HEK293 (cell line): Measurements from ENCODE around the gene UBE2G2.

Experiments
- CTCF ChIA-PET: fragments of 350-600 bp; formaldehyde crosslinking; extraction: SDS; loops from one replicate; lab custom pipeline; 2021; ENCODE audit warnings: antibody characterized with exemption; lab: Yijun Ruan, JAX
- POLR2A ChIA-PET: fragments of 300-600 bp; formaldehyde crosslinking; extraction: SDS; loops from one replicate; lab custom pipeline; 2020; ENCODE audit warnings: antibody characterized with exemption, inconsistent platforms; lab: Yijun Ruan, JAX
- H3K27ac ChIP-seq: fragments of 200-500 bp; sonication (Bioruptor generic); 2 replicates; pipeline ENCODE4 v1.5.1; 2014; ENCODE audit warnings: low read depth, low read length, control low read depth, inconsistent platforms; ENCODE audit errors: extremely low read depth
- H3K36me3 ChIP-seq, 2 experiments: fragments of 200-500 bp in 1 of 2; sonication (Bioruptor generic) in 1 of 2; 1 replicate in 1 of 2; 2 replicates in 1 of 2; pipeline ENCODE4 v1.5.1; 2014 to 2017; ENCODE audit warnings: inconsistent platforms in 2 of 2, low read length in 2 of 2; ENCODE audit not compliant: control insufficient read depth in 2 of 2, insufficient read depth in 1 of 2
- H3K4me1 ChIP-seq: fragments of 200-500 bp; sonication (Bioruptor generic); 2 replicates; pipeline ENCODE4 v1.5.1; 2014; ENCODE audit warnings: mild to moderate bottlenecking, low read length, inconsistent platforms; ENCODE audit not compliant: control insufficient read depth, insufficient read depth
- H3K4me3 ChIP-seq: 2 replicates; pipeline ENCODE4 v1.5.1; 2011; ENCODE audit warnings: low read depth, mild to moderate bottlenecking, control low read depth, low read length, moderate library complexity
- H3K9me3 ChIP-seq: fragments of 200-500 bp; sonication (Bioruptor generic); 2 replicates; pipeline ENCODE4 v1.5.1; 2014; ENCODE audit warnings: low read depth, low read length, inconsistent platforms; ENCODE audit not compliant: control insufficient read depth, insufficient read depth
- GLIS1 ChIP-seq: fragments of 450-650 bp; formaldehyde crosslinking; IDR thresholded peaks from 2 replicates; pipeline ENCODE4 v1.5.1; 2016; ENCODE audit warnings: missing biosample characterization, missing genetic modification characterization
- HIC1 ChIP-seq: fragments of 450-650 bp; formaldehyde crosslinking; IDR thresholded peaks from 2 replicates; pipeline ENCODE4 v1.5.1; 2016; ENCODE audit warnings: missing biosample characterization, missing genetic modification characterization
- KLF8 ChIP-seq: fragments of 450-650 bp; formaldehyde crosslinking; IDR thresholded peaks from 2 replicates; pipeline ENCODE4 v1.5.1; 2016; ENCODE audit warnings: missing biosample characterization, missing genetic modification characterization
- MEIS1 ChIP-seq: sonication (generic); formaldehyde crosslinking; IDR thresholded peaks from 2 replicates; pipeline ENCODE4 v1.8.1; 2022; ENCODE audit warnings: missing genetic modification reagents, mild to moderate bottlenecking, borderline replicate concordance
- PRDM1 ChIP-seq: fragments of 450-650 bp; formaldehyde crosslinking; IDR thresholded peaks from 2 replicates; pipeline ENCODE4; 2016; ENCODE audit warnings: missing biosample characterization, missing genetic modification characterization
- ZBTB17 ChIP-seq: fragments of 450-650 bp; formaldehyde crosslinking; IDR thresholded peaks from 2 replicates; pipeline ENCODE4 v1.5.1; 2016; ENCODE audit warnings: missing biosample characterization, missing genetic modification characterization
- ZNF174 ChIP-seq: fragments of 450-650 bp; formaldehyde crosslinking; IDR thresholded peaks from 2 replicates; pipeline ENCODE4 v1.5.0; 2017; ENCODE audit warnings: missing biosample characterization, mild to moderate bottlenecking, missing genetic modification characterization
- ZNF184 ChIP-seq: fragments of 450-650 bp; IDR thresholded peaks from 2 replicates; pipeline ENCODE4 v1.5.1; 2018; ENCODE audit warnings: missing biosample characterization, mild to moderate bottlenecking, missing genetic modification characterization
- ZNF335 ChIP-seq: fragments of 450-650 bp; formaldehyde crosslinking; conservative IDR thresholded peaks from 2 replicates; pipeline ENCODE4 v1.5.1; 2016; ENCODE audit warnings: missing biosample characterization, missing genetic modification characterization
- ZNF354C ChIP-seq: fragments of 450-650 bp; formaldehyde crosslinking; IDR thresholded peaks from 2 replicates; pipeline ENCODE4 v1.5.1; 2016; ENCODE audit warnings: missing biosample characterization, missing genetic modification characterization, low read depth, borderline replicate concordance
- ZNF394 ChIP-seq: fragments of 450-650 bp; formaldehyde crosslinking; IDR thresholded peaks from 2 replicates; pipeline ENCODE4 v1.5.1; 2016; ENCODE audit warnings: missing biosample characterization, missing genetic modification characterization, mild to moderate bottlenecking, moderate library complexity, borderline replicate concordance
- ZNF558 ChIP-seq: fragments of 450-650 bp; formaldehyde crosslinking; IDR thresholded peaks from 2 replicates; pipeline ENCODE4 v1.5.1; 2016; ENCODE audit warnings: missing biosample characterization, missing genetic modification characterization
- ZNF624 ChIP-seq: fragments of 450-650 bp; formaldehyde crosslinking; IDR thresholded peaks from 2 replicates; pipeline ENCODE4 v1.5.1; 2017; ENCODE audit warnings: missing biosample characterization, missing genetic modification characterization
- TF ChIP-seq, protein P1 (sequence below): IDR thresholded peaks from 2 replicates; pipeline ENCODE4 v1.6.1; 2011; ENCODE audit warnings: mild to moderate bottlenecking, low read depth, low read length, borderline replicate concordance
- TF ChIP-seq, protein P2 (sequence below): fragments of 450-650 bp; formaldehyde crosslinking; IDR thresholded peaks from 2 replicates; pipeline ENCODE4 v1.5.1; 2016; ENCODE audit warnings: missing biosample characterization, missing genetic modification characterization
- TF ChIP-seq, protein P3 (sequence below): fragments of 450-650 bp; formaldehyde crosslinking; IDR thresholded peaks from 2 replicates; pipeline ENCODE4 v1.5.1; 2016; ENCODE audit warnings: missing biosample characterization, missing genetic modification characterization
- TF ChIP-seq, protein P4 (sequence below): fragments of 450-650 bp; formaldehyde crosslinking; IDR thresholded peaks from 2 replicates; pipeline ENCODE4 v1.5.1; 2016; ENCODE audit warnings: missing biosample characterization, missing genetic modification characterization, low read depth

Gene UBE2G2

DNA sequence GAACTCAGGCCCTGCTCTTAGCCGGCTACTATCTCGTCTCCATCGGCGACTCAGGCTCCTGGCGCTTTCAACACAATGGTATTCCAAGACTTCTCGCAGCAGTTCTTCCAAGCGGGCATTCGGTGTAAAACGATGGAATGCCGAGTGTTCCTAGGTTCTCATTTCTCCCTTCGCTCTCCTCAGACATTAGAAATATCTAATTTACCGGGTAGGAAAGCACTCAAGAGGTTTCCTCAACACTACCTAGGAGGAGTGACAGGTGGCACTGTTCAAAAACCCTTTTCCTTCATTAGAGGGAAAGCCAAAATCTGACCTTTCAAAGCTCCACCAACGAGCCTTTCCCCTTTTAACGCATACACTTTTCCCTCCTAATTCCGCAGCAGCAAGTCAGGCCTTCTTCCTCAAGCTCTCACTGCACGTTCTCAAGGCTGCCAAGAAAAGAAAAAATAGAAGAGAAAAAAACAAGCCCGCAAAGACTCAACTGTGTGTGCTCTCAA, 601 bp downstream of the UBE2G2 start (continued):
- no peak for TF ChIP-seq HIC1
- TF ChIP-seq ZNF174 (tag by site-specific recombination), result no peak
- TF ChIP-seq, protein P1, sequence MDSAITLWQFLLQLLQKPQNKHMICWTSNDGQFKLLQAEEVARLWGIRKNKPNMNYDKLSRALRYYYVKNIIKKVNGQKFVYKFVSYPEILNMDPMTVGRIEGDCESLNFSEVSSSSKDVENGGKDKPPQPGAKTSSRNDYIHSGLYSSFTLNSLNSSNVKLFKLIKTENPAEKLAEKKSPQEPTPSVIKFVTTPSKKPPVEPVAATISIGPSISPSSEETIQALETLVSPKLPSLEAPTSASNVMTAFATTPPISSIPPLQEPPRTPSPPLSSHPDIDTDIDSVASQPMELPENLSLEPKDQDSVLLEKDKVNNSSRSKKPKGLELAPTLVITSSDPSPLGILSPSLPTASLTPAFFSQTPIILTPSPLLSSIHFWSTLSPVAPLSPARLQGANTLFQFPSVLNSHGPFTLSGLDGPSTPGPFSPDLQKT, result no peak
- TF ChIP-seq ZNF354C, result no peak
- peak; percentile 90 for TF ChIP-seq PRDM1 (tag by site-specific recombination)
- no peak for TF ChIP-seq KLF8 (tag by site-specific recombination)
- TF ChIP-seq, protein P2, sequence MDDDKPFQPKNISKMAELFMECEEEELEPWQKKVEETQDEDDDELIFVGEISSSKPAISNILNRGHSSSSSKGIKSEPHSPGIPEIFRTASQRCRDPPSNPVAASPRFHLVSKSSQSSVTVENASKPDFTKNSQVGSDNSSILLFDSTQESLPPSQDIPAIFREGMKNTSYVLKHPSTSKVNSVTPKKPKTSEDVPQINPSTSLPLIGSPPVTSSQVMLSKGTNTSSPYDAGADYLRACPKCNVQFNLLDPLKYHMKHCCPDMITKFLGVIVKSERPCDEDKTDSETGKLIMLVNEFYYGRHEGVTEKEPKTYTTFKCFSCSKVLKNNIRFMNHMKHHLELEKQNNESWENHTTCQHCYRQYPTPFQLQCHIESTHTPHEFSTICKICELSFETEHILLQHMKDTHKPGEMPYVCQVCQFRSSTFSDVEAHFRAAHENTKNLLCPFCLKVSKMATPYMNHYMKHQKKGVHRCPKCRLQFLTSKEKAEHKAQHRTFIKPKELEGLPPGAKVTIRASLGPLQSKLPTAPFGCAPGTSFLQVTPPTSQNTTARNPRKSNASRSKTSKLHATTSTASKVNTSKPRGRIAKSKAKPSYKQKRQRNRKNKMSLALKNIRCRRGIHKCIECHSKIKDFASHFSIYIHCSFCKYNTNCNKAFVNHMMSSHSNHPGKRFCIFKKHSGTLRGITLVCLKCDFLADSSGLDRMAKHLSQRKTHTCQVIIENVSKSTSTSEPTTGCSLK (tag by site-specific recombination), result no peak
- TF ChIP-seq ZNF394 (tag by site-specific recombination), result no peak
- TF ChIP-seq GLIS1 (tag by site-specific recombination), result no peak
- TF ChIP-seq ZBTB17 (tag by site-specific recombination), result peak; percentile 88
- TF ChIP-seq, protein P3, sequence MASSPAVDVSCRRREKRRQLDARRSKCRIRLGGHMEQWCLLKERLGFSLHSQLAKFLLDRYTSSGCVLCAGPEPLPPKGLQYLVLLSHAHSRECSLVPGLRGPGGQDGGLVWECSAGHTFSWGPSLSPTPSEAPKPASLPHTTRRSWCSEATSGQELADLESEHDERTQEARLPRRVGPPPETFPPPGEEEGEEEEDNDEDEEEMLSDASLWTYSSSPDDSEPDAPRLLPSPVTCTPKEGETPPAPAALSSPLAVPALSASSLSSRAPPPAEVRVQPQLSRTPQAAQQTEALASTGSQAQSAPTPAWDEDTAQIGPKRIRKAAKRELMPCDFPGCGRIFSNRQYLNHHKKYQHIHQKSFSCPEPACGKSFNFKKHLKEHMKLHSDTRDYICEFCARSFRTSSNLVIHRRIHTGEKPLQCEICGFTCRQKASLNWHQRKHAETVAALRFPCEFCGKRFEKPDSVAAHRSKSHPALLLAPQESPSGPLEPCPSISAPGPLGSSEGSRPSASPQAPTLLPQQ (tag by site-specific recombination), result 0 out of 2 replicates have a peak, but pooled peaks have one; percentile 64
- no peak for TF ChIP-seq ZNF335 (tag by site-specific recombination)
- TF ChIP-seq ZNF624 (tag by site-specific recombination), result no peak
- TF ChIP-seq, protein P4, sequence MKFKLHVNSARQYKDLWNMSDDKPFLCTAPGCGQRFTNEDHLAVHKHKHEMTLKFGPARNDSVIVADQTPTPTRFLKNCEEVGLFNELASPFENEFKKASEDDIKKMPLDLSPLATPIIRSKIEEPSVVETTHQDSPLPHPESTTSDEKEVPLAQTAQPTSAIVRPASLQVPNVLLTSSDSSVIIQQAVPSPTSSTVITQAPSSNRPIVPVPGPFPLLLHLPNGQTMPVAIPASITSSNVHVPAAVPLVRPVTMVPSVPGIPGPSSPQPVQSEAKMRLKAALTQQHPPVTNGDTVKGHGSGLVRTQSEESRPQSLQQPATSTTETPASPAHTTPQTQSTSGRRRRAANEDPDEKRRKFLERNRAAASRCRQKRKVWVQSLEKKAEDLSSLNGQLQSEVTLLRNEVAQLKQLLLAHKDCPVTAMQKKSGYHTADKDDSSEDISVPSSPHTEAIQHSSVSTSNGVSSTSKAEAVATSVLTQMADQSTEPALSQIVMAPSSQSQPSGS (tag by site-specific recombination), result no peak
- no peak for TF ChIP-seq MEIS1

- CTCF ChIA-PET, result interaction anchor here (0.5 to 2.7 kb wide), 13 partner anchors 10 to 351 kb away, joined by 3 to 21 read pairs (median 4); no protein-coding TSS in a partner anchor
- no peak overlapping the region for H3K27ac ChIP-seq
- POLR2A ChIA-PET, result interaction anchor here (1.7 kb wide), 1 partner anchor 488 kb away, joined by 3 read pairs; the partner anchor contains the start of gene POFUT2
- peaks cover 15 to 47% of the 10 kb centered on the region in 2 experiments for H3K36me3 ChIP-seq
- no peaks in the 10 kb centered on the region for H3K9me3 ChIP-seq
- no peak overlapping the region; the same call in 1 of the 2 replicates for H3K4me3 ChIP-seq
- peaks cover 4% of the 10 kb centered on the region; the same call in 1 of the 2 replicates for H3K4me1 ChIP-seq
- TF ChIP-seq, protein P2 (tag by site-specific recombination), result no peak
- TF ChIP-seq ZNF558, result peak; percentile 90
- no peak for TF ChIP-seq ZNF184 (tag by site-specific recombination)
Observed at GRCh38 chr21:44800103-44800502, 1.5 kb downstream of the UBE2G2 start.
